ENCODE data around the gene FOXO3.
A peak's percentile ranks its signal among the peaks of the same experiment; 100 is the strongest.

The FOXO3 gene

GRCh38 chr6:108716801-108717791 is 156.4 kb downstream of the FOXO3 start:
- DNase-seq: no peak

GRCh38 chr6:108719477-108719876 is 158.8 kb downstream of the FOXO3 start:
- DNase-seq: no peak

- DNase-seq: no peak
Observed at GRCh38 chr6:108720827-108721226, 160.1 kb downstream of the FOXO3 start.

GRCh38 chr6:108721286-108721685 is 160.6 kb downstream of the FOXO3 start:
- DNase-seq: no peak

DNA sequence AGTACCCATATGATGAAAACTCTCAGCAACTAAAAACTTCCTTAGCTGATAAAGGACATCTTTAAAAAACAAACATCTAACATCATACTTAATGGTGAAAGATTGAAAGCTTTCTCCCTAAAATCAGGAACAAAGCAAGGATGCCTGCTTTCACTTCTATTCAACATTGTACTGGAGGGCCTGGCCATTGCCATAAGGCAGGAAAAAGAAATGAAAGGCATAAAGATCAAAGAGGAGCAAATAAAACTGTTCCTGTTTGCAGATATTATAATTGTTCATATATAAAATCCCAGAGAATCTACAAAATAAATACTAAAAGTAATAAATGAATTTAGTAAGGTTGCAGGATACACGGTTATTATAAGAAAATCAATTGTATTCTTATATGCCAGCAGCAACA is 162.9 kb downstream of the FOXO3 start:
- no peak for DNase-seq

DNA sequence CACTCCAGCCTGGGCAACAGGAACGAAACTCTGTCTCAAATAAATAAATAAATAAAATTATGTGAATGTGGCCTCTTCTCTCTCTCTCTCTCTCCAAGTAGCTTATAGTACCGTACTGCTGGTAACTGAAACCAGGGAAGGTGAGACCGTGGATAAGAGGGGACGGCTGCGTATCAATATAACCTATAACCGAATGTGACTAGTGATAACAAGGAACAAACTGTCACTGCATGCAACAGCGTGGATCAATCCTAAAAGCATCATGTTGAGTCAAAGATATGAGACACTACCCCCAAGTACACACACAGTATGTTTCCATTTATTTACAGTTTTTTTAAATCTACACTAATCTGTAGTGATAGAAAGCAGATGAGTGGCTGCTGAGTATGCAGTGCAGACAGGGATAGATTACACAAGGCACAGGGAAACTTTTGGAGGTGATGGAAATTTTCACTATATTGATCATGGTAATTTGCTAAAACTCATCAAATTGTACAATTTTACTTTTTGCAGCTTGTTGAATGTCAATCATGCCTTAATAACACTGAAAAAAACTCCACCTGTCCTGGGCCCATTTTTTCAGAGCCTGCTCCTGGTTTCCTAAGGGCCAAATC is 166.1 kb downstream of the FOXO3 start:
- DNase-seq: no peak

DNA sequence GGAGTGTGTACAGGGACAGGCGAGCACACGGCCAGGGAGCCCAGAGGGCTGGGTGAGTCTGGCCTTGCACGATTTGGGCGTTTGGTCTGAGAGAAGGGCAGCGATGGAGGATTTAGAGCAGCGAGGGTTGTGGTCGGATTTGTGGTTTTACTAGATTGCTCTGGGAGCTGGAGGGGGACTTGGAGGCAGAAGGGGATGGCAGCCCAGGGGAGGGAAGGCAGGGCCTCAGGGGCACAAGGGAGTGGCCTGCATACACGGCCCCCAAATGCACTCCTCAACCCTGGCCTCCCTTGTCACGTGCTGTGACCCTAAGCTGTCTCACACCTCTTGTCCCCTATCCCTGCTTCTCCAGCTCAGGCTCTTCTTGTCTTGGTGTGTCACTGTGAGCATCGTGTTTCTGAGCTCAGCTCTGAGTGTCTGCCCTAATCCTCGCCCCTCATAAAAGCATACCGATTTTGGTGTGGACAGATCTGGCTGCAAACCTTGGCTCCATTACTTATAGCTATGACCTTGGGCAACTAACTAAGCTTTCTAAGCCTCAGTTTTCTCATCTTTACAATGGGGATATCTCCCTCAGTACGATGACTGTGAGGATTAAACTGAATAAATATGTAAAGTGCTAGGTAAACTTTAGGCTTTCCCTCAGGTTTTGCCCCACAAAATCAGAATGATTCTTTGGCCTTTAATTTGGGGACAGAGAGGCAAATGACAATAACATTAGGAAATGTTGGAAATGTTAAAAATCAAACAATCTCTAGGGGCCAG is 167.4 kb downstream of the FOXO3 start:
- peak; percentile 34 for DNase-seq

DNA sequence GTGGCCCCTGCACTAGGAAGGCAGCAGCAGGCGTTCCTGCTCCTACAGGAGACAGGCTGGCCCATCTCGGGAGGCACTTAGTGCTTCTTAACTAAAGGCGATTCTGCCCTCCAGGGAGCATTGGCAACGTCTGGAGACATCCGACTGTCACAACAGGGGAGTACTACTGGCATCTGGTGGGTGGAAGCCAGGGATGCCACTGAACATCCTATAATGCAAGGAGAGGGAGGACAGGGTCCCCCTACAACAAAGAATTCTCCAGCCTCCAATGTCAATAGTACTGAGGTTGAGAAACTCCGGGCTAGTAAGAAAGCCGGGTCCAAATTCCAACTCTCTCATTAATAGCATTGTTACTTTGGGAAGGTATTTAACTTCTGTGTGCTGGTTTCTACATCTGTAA is 168.1 kb downstream of the FOXO3 start:
- DNase-seq: no peak

DNA sequence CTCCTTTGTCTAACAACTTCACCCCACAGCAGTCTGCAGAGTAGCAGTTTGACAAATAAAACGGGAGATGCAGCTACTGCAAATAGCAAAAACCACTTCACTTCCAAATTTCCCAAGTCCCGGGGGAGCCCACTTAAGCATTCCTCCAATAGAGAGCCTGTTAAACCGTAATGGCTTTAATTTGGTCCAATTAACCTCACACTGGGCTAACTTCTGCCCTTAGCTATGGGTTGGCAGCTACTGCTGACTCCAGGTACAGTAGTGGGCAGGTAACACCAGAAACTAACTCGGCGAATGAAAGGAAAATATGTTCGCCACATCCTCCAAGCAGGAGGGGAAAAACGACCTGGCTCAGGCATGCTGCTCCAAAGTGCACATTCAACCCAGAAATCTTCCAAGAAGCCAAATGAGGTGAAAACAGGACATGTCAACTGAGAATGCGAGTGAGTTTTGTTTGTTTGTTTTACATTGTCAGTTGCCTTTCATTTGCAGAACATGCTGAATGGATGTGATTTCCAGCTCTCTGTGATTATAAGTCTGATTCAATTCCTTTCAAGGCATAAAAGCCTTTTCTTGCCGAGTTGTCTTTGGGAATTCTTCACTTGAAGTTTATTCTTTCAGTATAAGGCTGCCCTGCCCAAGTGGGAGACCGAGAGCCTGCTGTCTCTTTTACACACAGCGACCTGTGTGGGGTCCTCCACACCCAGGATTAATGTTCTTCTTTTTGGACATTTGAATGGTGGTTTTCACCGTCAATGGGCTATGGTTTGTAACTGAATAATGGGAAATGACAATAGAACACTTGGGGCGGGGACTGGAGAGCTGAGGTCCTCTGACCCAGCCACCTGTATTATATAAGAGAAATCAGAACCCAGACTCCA is 170.2 kb downstream of the FOXO3 start:
- DNase-seq: no peak

DNA sequence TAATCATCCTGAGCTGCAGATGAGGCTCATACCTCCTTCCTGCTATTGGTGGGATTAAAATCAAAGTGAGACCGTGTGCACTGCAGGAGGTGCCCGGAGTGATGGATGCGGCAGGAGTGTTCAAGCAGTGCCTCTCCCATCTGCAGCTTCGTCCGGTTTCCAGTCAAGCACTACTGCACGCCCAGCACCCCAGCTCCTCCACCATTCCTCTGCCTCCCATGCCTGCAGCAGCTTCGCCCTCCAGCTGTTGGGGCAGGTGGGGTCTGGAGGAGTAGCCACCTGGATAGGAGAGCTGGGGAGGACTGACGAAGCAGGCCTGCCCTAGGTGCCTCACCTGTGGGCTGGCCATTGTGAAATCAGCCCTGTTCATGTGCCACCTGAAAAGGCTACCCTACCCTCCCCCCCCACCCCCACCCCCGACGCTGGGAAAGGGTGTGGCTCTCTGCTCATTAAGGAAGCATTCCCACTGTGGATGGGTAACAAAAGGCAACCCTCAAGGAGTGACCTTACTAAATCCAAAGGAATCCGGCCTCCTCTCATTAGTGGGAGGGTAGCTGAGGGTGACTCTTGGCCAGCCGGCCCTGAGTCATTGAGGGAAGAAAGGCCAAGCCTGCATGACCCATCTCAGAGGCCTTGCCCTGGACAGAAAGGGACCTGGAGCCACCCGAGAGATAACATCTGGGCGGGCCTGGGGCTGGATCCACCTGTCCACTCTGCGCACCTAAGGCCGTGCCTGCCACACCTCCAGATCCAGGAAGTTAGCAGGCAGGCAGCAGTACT is 171.6 kb downstream of the FOXO3 start:
- DNase-seq: no peak

DNA sequence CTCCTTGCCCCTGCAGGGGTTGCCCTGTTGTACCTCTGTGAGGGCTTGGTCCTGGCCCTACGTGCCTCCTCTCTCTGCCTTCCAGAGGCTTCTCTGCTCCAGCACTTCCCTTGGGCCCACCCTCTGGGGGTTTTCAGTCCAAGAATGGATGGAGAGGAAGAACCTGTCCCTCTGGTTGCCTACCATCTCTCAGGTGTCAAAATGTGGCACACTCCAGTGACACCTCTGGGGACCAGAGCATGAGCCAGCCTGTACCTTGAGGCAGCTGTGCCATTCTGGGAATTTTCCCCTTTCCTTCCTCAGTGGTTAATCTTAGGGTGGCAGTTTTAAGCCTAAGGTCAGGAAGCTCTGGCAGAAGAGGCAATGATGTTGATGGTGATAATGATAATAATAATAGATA is 172.3 kb downstream of the FOXO3 start:
- no peak for DNase-seq

GRCh38 chr6:108733706-108734265 is 173.1 kb downstream of the FOXO3 start:
- DNase-seq: no peak

Data from OCI-M1 (cell line).